IMR-90 (cell line): ENCODE measurements around the gene LRFN2. TPM values are rescaled to one million over a fixed set of nuclear protein-coding genes. Genes with fewer than 3 reads are reported as not detected.

ENCODE experiments used
- ATAC-seq: fragments of 200-7000 bp; cut with Tn5 transposase; 2 replicates; pipeline ENCODE4 v1.9.1; 2020; ENCODE audit warnings: low read depth, mild to moderate bottlenecking, moderate library complexity
- BruUV-seq: library from RNA; stranded (reverse); fragments of 400-500 nt; replicated peaks from 2 replicates; lab custom pipeline; 2021; lab: Mats Ljungman, UMichigan
- CTCF ChIA-PET: fragments of 300-600 bp; formaldehyde crosslinking; extraction: SDS; loops from one replicate; lab custom pipeline; 2021; ENCODE audit warnings: antibody characterized with exemption; lab: Yijun Ruan, JAX
- POLR2A ChIA-PET: fragments of 300-600 bp; sonication (Branson Sonifier 250); formaldehyde crosslinking; loops from one replicate; lab custom pipeline; 2022; ENCODE audit warnings: antibody characterized with exemption; ENCODE audit not compliant: unreplicated experiment; lab: Charles Lee
- DNase-seq: peaks from one replicate; pipeline ENCODE4 v3.0.0; 2013
- H2AFZ ChIP-seq: replicated peaks from 2 replicates; pipeline ENCODE3; 2013; ENCODE audit warnings: low read length, mild to moderate bottlenecking; ENCODE audit not compliant: poor library complexity
- H2AK5ac ChIP-seq: 2 replicates; pipeline ENCODE4 v1.6.1; 2013; ENCODE audit warnings: low read depth, low read length, inconsistent platforms
- H2AK9ac ChIP-seq: replicated peaks from 2 replicates; pipeline ENCODE3; 2013; ENCODE audit warnings: mild to moderate bottlenecking, low read depth, low read length, moderate library complexity; ENCODE audit not compliant: poor library complexity
- H2BK120ac ChIP-seq: 2 replicates; pipeline ENCODE4 v1.6.1; 2013; ENCODE audit warnings: low read depth, low read length, inconsistent platforms
- H2BK15ac ChIP-seq: 3 replicates; pipeline ENCODE4 v1.6.1; 2013; ENCODE audit warnings: low read depth, low read length, inconsistent platforms
- H2BK20ac ChIP-seq: 2 replicates; pipeline ENCODE4 v1.6.1; 2013; ENCODE audit warnings: low read depth, mild to moderate bottlenecking, inconsistent platforms, low read length, moderate library complexity
- H2BK5ac ChIP-seq: 2 replicates; pipeline ENCODE4 v1.6.1; 2013; ENCODE audit warnings: mild to moderate bottlenecking, low read depth, low read length, inconsistent platforms; ENCODE audit not compliant: poor library complexity, severe bottlenecking
- H3K14ac ChIP-seq: replicated peaks from 2 replicates; pipeline ENCODE4 v1.6.1; 2013; ENCODE audit warnings: low read depth, low read length, inconsistent platforms
- H3K18ac ChIP-seq: 2 replicates; pipeline ENCODE4 v1.6.1; 2013; ENCODE audit warnings: low read depth, low read length, control low read depth
- H3K23ac ChIP-seq: 2 replicates; pipeline ENCODE4 v1.6.1; 2013; ENCODE audit warnings: low read depth, low read length, inconsistent platforms
- H3K27ac ChIP-seq: 2 replicates; pipeline ENCODE4 v1.5.1; 2013; ENCODE audit warnings: mild to moderate bottlenecking, control low read depth, low read length; ENCODE audit not compliant: insufficient read depth
- H3K27me3 ChIP-seq: 2 replicates; pipeline ENCODE4 v1.6.1; 2013; ENCODE audit warnings: low read length; ENCODE audit not compliant: control insufficient read depth, insufficient read depth
- H3K36me3 ChIP-seq: 2 replicates; pipeline ENCODE4 v1.6.1; 2013; ENCODE audit warnings: low read length, mixed read lengths; ENCODE audit not compliant: control insufficient read depth, insufficient read depth
- H3K4ac ChIP-seq: 2 replicates; pipeline ENCODE4 v1.6.1; 2013; ENCODE audit warnings: low read depth, low read length, inconsistent platforms
- H3K4me1 ChIP-seq: 2 replicates; pipeline ENCODE4 v1.6.1; 2013; ENCODE audit warnings: low read length, mixed read lengths; ENCODE audit not compliant: control insufficient read depth, insufficient read depth
- H3K4me2 ChIP-seq: 2 replicates; pipeline ENCODE4 v1.6.1; 2013; ENCODE audit warnings: low read depth, mild to moderate bottlenecking, control low read depth, low read length, moderate library complexity
- H3K4me3 ChIP-seq: 2 replicates; pipeline ENCODE4 v1.5.1; 2013; ENCODE audit warnings: low read depth, mild to moderate bottlenecking, control low read depth, low read length, moderate library complexity; ENCODE audit not compliant: insufficient read depth
- H3K56ac ChIP-seq: 2 replicates; pipeline ENCODE4 v1.6.1; 2013; ENCODE audit warnings: low read length, inconsistent platforms; ENCODE audit not compliant: insufficient read depth; ENCODE audit errors: extremely low read depth
- H3K79me1 ChIP-seq, 2 experiments: 2 replicates each; pipeline ENCODE4 v1.6.1; 2013; ENCODE audit warnings: low read length in 2 of 2, inconsistent platforms in 1 of 2, low read depth in 1 of 2
- H3K9ac ChIP-seq: 2 replicates; pipeline ENCODE4 v1.6.1; 2013; ENCODE audit warnings: low read depth, low read length, control low read depth
- H3K9me1 ChIP-seq: 2 replicates; pipeline ENCODE4 v1.6.1; 2013; ENCODE audit warnings: low read length, inconsistent platforms; ENCODE audit not compliant: insufficient read depth
- H3K9me3 ChIP-seq: 2 replicates; pipeline ENCODE4 v1.6.1; 2013; ENCODE audit warnings: low read length; ENCODE audit not compliant: control insufficient read depth, insufficient read depth
- H4K20me1 ChIP-seq: 2 replicates; pipeline ENCODE4 v1.6.1; 2013; ENCODE audit warnings: low read length, inconsistent platforms; ENCODE audit not compliant: insufficient read depth
- H4K5ac ChIP-seq: 2 replicates; pipeline ENCODE4 v1.6.1; 2013; ENCODE audit warnings: mild to moderate bottlenecking, low read depth, low read length, control low read depth
- H4K8ac ChIP-seq, 2 experiments: 2 replicates each; pipeline ENCODE4 v1.6.1; 2013; ENCODE audit warnings: low read depth in 2 of 2, low read length in 2 of 2, control low read depth in 1 of 2, inconsistent platforms in 1 of 2
- H4K91ac ChIP-seq: 2 replicates; pipeline ENCODE4 v1.6.1; 2013; ENCODE audit warnings: low read depth, low read length, inconsistent platforms; ENCODE audit not compliant: insufficient read depth
- BHLHE40 ChIP-seq: fragments of 150-350 bp; IDR thresholded peaks from 2 replicates; pipeline ENCODE4 v1.6.1; 2016; ENCODE audit warnings: mild to moderate bottlenecking, low read depth, low read length
- CTCF ChIP-seq: conservative IDR thresholded peaks from 2 replicates; pipeline ENCODE4 v1.5.1; 2012; ENCODE audit warnings: mild to moderate bottlenecking, low read depth, low read length, improper control_type of control experiment
- ELK1 ChIP-seq: fragments of 150-350 bp; IDR thresholded peaks from 2 replicates; pipeline ENCODE4 v1.6.1; 2016; ENCODE audit warnings: low read depth, mild to moderate bottlenecking, low read length, moderate library complexity, borderline replicate concordance
- POLR2A ChIP-seq: IDR thresholded peaks from 2 replicates; pipeline ENCODE4 v1.6.1; 2012; ENCODE audit warnings: mild to moderate bottlenecking, low read depth, low read length
- RFX5 ChIP-seq: IDR thresholded peaks from 2 replicates; pipeline ENCODE4 v1.8.0; 2012; ENCODE audit warnings: low read depth, mild to moderate bottlenecking, low read length, moderate library complexity
- WGBS, 2 experiments: methylation state at CpG; one replicate each; pipeline versions ENCODE4 v1.1.5 to v1.1.7; 2013; ENCODE audit warnings: missing lambda C conversion rate in 2 of 2; ENCODE audit not compliant: insufficient read length in 1 of 2; ENCODE audit errors: extremely low coverage in 2 of 2; 5-methylcytosine and 5-hydroxymethylcytosine counted together
- dilution Hi-C: fragments of 300-500 bp; cut with HindIII; formaldehyde crosslinking; loops from one replicate; pipeline ENCODE4 v1.14.3; 2018; ENCODE audit warnings: low sequenced_read_pairs; ENCODE audit not compliant: unreplicated experiment
- in situ Hi-C: fragments of 300-500 bp; cut with MboI; formaldehyde crosslinking; loops from 3 replicates; pipeline ENCODE4 v1.14.3; 2019; ENCODE audit warnings: low sequenced_read_pairs, inconsistent platforms, mixed read lengths
- intact Hi-C: fragments of 100-400 bp; cut with micrococcal nuclease; formaldehyde crosslinking; loops from 2 replicates; pipeline ENCODE4 v1.10.0; 2022
- polyA plus RNA-seq, 3 experiments: library from polyadenylated mRNA; depleted of rRNA; stranded (reverse); fragments of >200 nt; gene quantifications; 2 replicates each; pipeline ENCODE4 v1.2.3, GENCODE V29; 2012; ENCODE audit warnings: low replicate concordance in 1 of 3
- total RNA-seq: library from RNA; depleted of rRNA; stranded (reverse); fragments of >200 nt; gene quantifications from 2 replicates; pipeline ENCODE4 v1.2.3, GENCODE V29; 2012

LRFN2 gene
- total and polyA plus RNA-seq, 2 of the 4 experiments (the other 2 are of a cell fraction), result not detected

GRCh38 chr6:40598516-40598915 lies 11.4 kb upstream of the LRFN2 start:
- no peak for DNase-seq
- H3K23ac ChIP-seq, result no peak overlapping the region
- in situ Hi-C loops, result no loop called here
- H3K36me3 ChIP-seq, result no peaks in the 10 kb centered on the region
- H2BK120ac ChIP-seq, result no peak overlapping the region
- H4K8ac ChIP-seq, result no peak overlapping the region
- CTCF ChIA-PET, result no interaction called here
- H3K18ac ChIP-seq, result no peak overlapping the region
- no peak overlapping the region for H2AK5ac ChIP-seq
- no peak overlapping the region for H3K4me2 ChIP-seq
- no peak for ATAC-seq
- H3K4me3 ChIP-seq, result no peak overlapping the region
- dilution Hi-C loops, result no loop called here
- no peak overlapping the region for H4K91ac ChIP-seq
- no peak overlapping the region for H2AFZ ChIP-seq
- H3K9me1 ChIP-seq, result no peaks in the 10 kb centered on the region
- no peak overlapping the region for H3K9ac ChIP-seq
- H3K56ac ChIP-seq, result no peak overlapping the region
- no CpG with 5 or more reads among the region's 5 CpGs for WGBS, 2 experiments
- H2BK5ac ChIP-seq, result no peak overlapping the region
- no peak overlapping the region for H2BK15ac ChIP-seq
- H2AK9ac ChIP-seq, result no peak overlapping the region
- POLR2A ChIA-PET, result no interaction called here
- no TSS peak for BruUV-seq
- H4K20me1 ChIP-seq, result no peaks in the 10 kb centered on the region
- TF ChIP-seq CTCF (no peak), BHLHE40 (no peak), ELK1 (no peak), POLR2A (no peak), RFX5 (no peak)
- no peaks in the 10 kb centered on the region for H3K4me1 ChIP-seq
- intact Hi-C loops, result no loop called here
- H3K79me1 ChIP-seq, result no peaks in the 10 kb centered on the region
- no peak overlapping the region for H3K27ac ChIP-seq
- no peaks in the 10 kb centered on the region for H3K27me3 ChIP-seq
- H3K9me3 ChIP-seq, result no peaks in the 10 kb centered on the region
- no peak overlapping the region for H4K5ac ChIP-seq
- no peak overlapping the region for H3K4ac ChIP-seq
- H3K14ac ChIP-seq, result no peak overlapping the region
- H2BK20ac ChIP-seq, result no peak overlapping the region
